IPS-20b (cell line): ENCODE measurements around the gene BCL2L2.

Experiments
- H3K27ac ChIP-seq: one replicate; pipeline ENCODE4 v1.5.1; 2013; ENCODE audit warnings: low read length
- H3K27me3 ChIP-seq: 2 replicates; pipeline ENCODE4 v1.6.1; 2013; ENCODE audit warnings: mild to moderate bottlenecking, low read length, inconsistent platforms; ENCODE audit not compliant: insufficient read depth
- H3K36me3 ChIP-seq: 2 replicates; pipeline ENCODE4 v1.6.1; 2013; ENCODE audit warnings: low read depth, mild to moderate bottlenecking, inconsistent platforms, low read length, moderate library complexity; ENCODE audit not compliant: insufficient read depth
- H3K4me1 ChIP-seq: 2 replicates; pipeline ENCODE4 v1.6.1; 2013; ENCODE audit warnings: mild to moderate bottlenecking, control low read depth, inconsistent platforms, low read length, moderate library complexity; ENCODE audit not compliant: insufficient read depth
- H3K4me3 ChIP-seq: 2 replicates; pipeline ENCODE4 v1.5.1; 2013; ENCODE audit warnings: mild to moderate bottlenecking, low read length, inconsistent platforms
- H3K9ac ChIP-seq: 2 replicates; pipeline ENCODE4 v1.6.1; 2013; ENCODE audit warnings: low read depth, mild to moderate bottlenecking, inconsistent platforms, low read length, moderate library complexity
- H3K9me3 ChIP-seq: 2 replicates; pipeline ENCODE4 v1.6.1; 2013; ENCODE audit warnings: mild to moderate bottlenecking, low read depth, low read length, inconsistent platforms; ENCODE audit not compliant: insufficient read depth

Gene BCL2L2

GRCh38 chr14:23352506-23353432 lies 46.1 kb downstream of the BCL2L2 start, which contains the start of gene SLC22A17:
Gene SLC22A17, minus strand, starts transcription at chr14:23352887.
- Histone ChIP-seq H3K4me1 (peaks cover 5% of the 10 kb centered on the region; the same call in 1 of the 2 replicates), H3K4me3 (peak within 1 kb of the TSS; percentile 79), H3K9ac (peak within 1 kb of the TSS; percentile 60; the same call in 1 of the 2 replicates), H3K27me3 (peaks cover 32% of the 10 kb centered on the region), H3K36me3 (peaks cover 20% of the 10 kb centered on the region; the same call in 1 of the 2 replicates), H3K9me3 (no peaks in the 10 kb centered on the region), H3K27ac (no peak within 1 kb of the TSS)

- Histone ChIP-seq H3K4me1 (peaks cover 5% of the 10 kb centered on the region; the same call in 1 of the 2 replicates), H3K9me3 (no peaks in the 10 kb centered on the region), H3K36me3 (peaks cover 22% of the 10 kb centered on the region), H3K4me3 (peak overlapping the region; percentile 79), H3K9ac (no peak overlapping the region), H3K27ac (no peak overlapping the region), H3K27me3 (peaks cover 32% of the 10 kb centered on the region)
Observed at GRCh38 chr14:23353433-23353780, 46.8 kb downstream of the BCL2L2 start.

- Histone ChIP-seq H3K36me3 (peaks cover 31% of the 10 kb centered on the region), H3K9me3 (no peaks in the 10 kb centered on the region), H3K27ac (no peak overlapping the region), H3K27me3 (peaks cover 32% of the 10 kb centered on the region), H3K4me3 (no peak overlapping the region), H3K4me1 (peaks cover 5% of the 10 kb centered on the region; the same call in 1 of the 2 replicates), H3K9ac (no peak overlapping the region)
Observed at GRCh38 chr14:23354990-23355389, 48.4 kb downstream of the BCL2L2 start.

- Histone ChIP-seq H3K4me1 (peaks cover 5% of the 10 kb centered on the region; the same call in 1 of the 2 replicates), H3K9ac (no peak overlapping the region), H3K36me3 (peaks cover 37% of the 10 kb centered on the region), H3K27me3 (peaks cover 25% of the 10 kb centered on the region), H3K4me3 (no peak overlapping the region), H3K27ac (no peak overlapping the region), H3K9me3 (no peaks in the 10 kb centered on the region)
Observed at GRCh38 chr14:23355871-23356435, 49.3 kb downstream of the BCL2L2 start.

GRCh38 chr14:23356662-23357061 lies 50.0 kb downstream of the BCL2L2 start:
- H3K4me1 ChIP-seq = peaks cover 5% of the 10 kb centered on the region; the same call in 1 of the 2 replicates
- H3K4me3 ChIP-seq = no peak overlapping the region
- H3K36me3 ChIP-seq = peaks cover 44% of the 10 kb centered on the region

GRCh38 chr14:23357261-23357660 lies 50.6 kb downstream of the BCL2L2 start:
- Histone ChIP-seq H3K27me3 (peaks cover 15% of the 10 kb centered on the region), H3K27ac (no peak overlapping the region), H3K4me1 (peaks cover 5% of the 10 kb centered on the region; the same call in 1 of the 2 replicates), H3K36me3 (peaks cover 50% of the 10 kb centered on the region), H3K9me3 (no peaks in the 10 kb centered on the region), H3K4me3 (no peak overlapping the region), H3K9ac (no peak overlapping the region)

More at GRCh38 chr14:23356662-23357061, 50.0 kb downstream of the BCL2L2 start:
- Histone ChIP-seq H3K27me3 (peaks cover 18% of the 10 kb centered on the region), H3K9me3 (no peaks in the 10 kb centered on the region), H3K27ac (no peak overlapping the region), H3K9ac (no peak overlapping the region)

GRCh38 chr14:23358042-23358441 lies 51.4 kb downstream of the BCL2L2 start:
- H3K36me3 ChIP-seq = peaks cover 53% of the 10 kb centered on the region
- H3K27ac ChIP-seq = no peak overlapping the region
- no peak overlapping the region for H3K4me3 ChIP-seq
- no peak overlapping the region for H3K9ac ChIP-seq
- peaks cover 6% of the 10 kb centered on the region; the same call in 1 of the 2 replicates for H3K4me1 ChIP-seq
- H3K27me3 ChIP-seq = peaks cover 15% of the 10 kb centered on the region
- no peaks in the 10 kb centered on the region for H3K9me3 ChIP-seq

- H3K9ac ChIP-seq = no peak overlapping the region
- H3K4me3 ChIP-seq = no peak overlapping the region
- no peaks in the 10 kb centered on the region for H3K9me3 ChIP-seq
- peaks cover 57% of the 10 kb centered on the region for H3K36me3 ChIP-seq
- no peak overlapping the region for H3K27ac ChIP-seq
- peaks cover 3% of the 10 kb centered on the region; the same call in 1 of the 2 replicates for H3K4me1 ChIP-seq
- peaks cover 9% of the 10 kb centered on the region for H3K27me3 ChIP-seq
Observed at GRCh38 chr14:23358553-23359166, 52.0 kb downstream of the BCL2L2 start.

- Histone ChIP-seq H3K27me3 (peaks cover 3% of the 10 kb centered on the region), H3K27ac (no peak overlapping the region), H3K36me3 (peaks cover 60% of the 10 kb centered on the region), H3K9ac (no peak overlapping the region), H3K4me3 (no peak overlapping the region), H3K9me3 (no peaks in the 10 kb centered on the region), H3K4me1 (peaks cover 7% of the 10 kb centered on the region; the same call in 1 of the 2 replicates)
Observed at GRCh38 chr14:23359167-23359626, 52.6 kb downstream of the BCL2L2 start.

- Histone ChIP-seq H3K36me3 (peaks cover 60% of the 10 kb centered on the region), H3K4me3 (no peak overlapping the region), H3K27me3 (no peaks in the 10 kb centered on the region), H3K4me1 (peaks cover 11% of the 10 kb centered on the region; the same call in 1 of the 2 replicates), H3K9ac (no peak overlapping the region), H3K9me3 (no peaks in the 10 kb centered on the region), H3K27ac (no peak overlapping the region)
Observed at GRCh38 chr14:23359722-23360447, 53.3 kb downstream of the BCL2L2 start.

GRCh38 chr14:23360496-23360895 lies 53.9 kb downstream of the BCL2L2 start:
- H3K4me1 ChIP-seq = peaks cover 11% of the 10 kb centered on the region; the same call in 1 of the 2 replicates
- no peak overlapping the region for H3K27ac ChIP-seq
- H3K27me3 ChIP-seq = no peaks in the 10 kb centered on the region
- no peak overlapping the region for H3K9ac ChIP-seq
- peaks cover 60% of the 10 kb centered on the region for H3K36me3 ChIP-seq
- no peaks in the 10 kb centered on the region for H3K9me3 ChIP-seq
- H3K4me3 ChIP-seq = no peak overlapping the region
